ENCODE data around the gene AOPEP. TPM values are rescaled to one million over a fixed set of nuclear protein-coding genes. Genes with fewer than 3 reads are reported as not detected.

Gene AOPEP
- total and polyA plus RNA-seq, 9 of the 15 experiments (the other 6 are each of a cell fraction or from before 2014, with no cell fraction given), result 4.5 to 19.3 (median 13.5) TPM

GRCh38 chr9:95090871-95091577, 364.5 kb downstream of the AOPEP start:
- peak in 1 of 4 experiments; percentile 18 for DNase-seq (ENCODE audit: extremely low read depth in 1 of 4, low spot score in 3 of 4)
- Histone ChIP-seq H3K79me2 (ENCODE audit: control insufficient read depth, insufficient read depth, low read length) (no peaks in the 10 kb centered on the region), H3K4me1 (replicated peaks in 1 of 2; ENCODE audit: control insufficient read depth in 2 of 2, insufficient read depth in 2 of 2, low read length in 2 of 2) (peaks cover 0 to 43% of the 10 kb centered on the region in 2 experiments; a peak in 3 of 5 replicates), H3K27ac (ENCODE audit: extremely low read depth, low read depth, low read length) (no peak overlapping the region), H3K36me3 (ENCODE audit: control insufficient read depth, insufficient read depth, low read length) (peaks cover 2% of the 10 kb centered on the region; the same call in 1 of the 3 replicates), H3K27me3 (ENCODE audit: control insufficient read depth in 2 of 2, insufficient read depth in 2 of 2, low read length in 2 of 2) (no peaks in the 10 kb centered on the region), H3K9ac (ENCODE audit: insufficient read depth in 1 of 2, low read depth in 2 of 2, low read length in 2 of 2) (peak overlapping the region in 1 of 2 experiments; percentile 23; a peak in 2 of 4 replicates), H4K20me1 (replicated peaks; ENCODE audit: control insufficient read depth, insufficient read depth, low read length) (no peaks in the 10 kb centered on the region), H3K9me3 (replicated peaks; ENCODE audit: control insufficient read depth, insufficient read depth, low read depth, low read length) (no peaks in the 10 kb centered on the region), H3K4me2 (ENCODE audit: insufficient read depth, low read length) (no peak overlapping the region), H2AFZ (ENCODE audit: low read depth, low read length) (no peak overlapping the region), H3K9me1 (ENCODE audit: control insufficient read depth, insufficient read depth, low read length) (no peaks in the 10 kb centered on the region), H3K4me3 (no peak overlapping the region)
- ChIA-PET CTCF (ENCODE audit: low intra/inter-chr PET ratio) (no interaction called here), POLR2A (interaction anchor here (1.0 kb wide), 1 partner anchor 10 kb away, joined by 3 read pairs; no protein-coding TSS in a partner anchor)
- WGBS (ENCODE audit: insufficient coverage, low coverage, missing lambda C conversion rate), result 61% methylated on average over 12 of the region's 14 CpGs
- intact Hi-C loops (cut with micrococcal nuclease) (loop anchor here (10.0 kb wide), 1 partner anchor 306 kb away; no protein-coding TSS in a partner anchor), in situ Hi-C loops (cut with MboI) (no loop called here)
- TF ChIP-seq POLR2G (IDR thresholded peaks at IDR 0.05; ENCODE audit: low read depth, low read length) (0 out of 2 replicates have a peak, but pooled peaks have one; percentile 18), HMG20A (CRISPR knock-in tag; conservative IDR thresholded peaks at IDR 0.05) (no peak)
- BruUV-seq (replicated peaks), result no TSS peak
- ATAC-seq, result no peak
- FAIRE-seq, result no peak

GRCh38 chr9:95091601-95092261, 365.2 kb downstream of the AOPEP start:
- Histone ChIP-seq H3K9me1 (ENCODE audit: control insufficient read depth, insufficient read depth, low read length) (no peaks in the 10 kb centered on the region), H3K9ac (ENCODE audit: insufficient read depth in 1 of 2, low read depth in 2 of 2, low read length in 2 of 2) (no peak overlapping the region; a peak in 2 of 4 replicates), H3K36me3 (ENCODE audit: control insufficient read depth, insufficient read depth, low read length) (no peaks in the 10 kb centered on the region), H3K4me1 (replicated peaks in 1 of 2; ENCODE audit: control insufficient read depth in 2 of 2, insufficient read depth in 2 of 2, low read length in 2 of 2) (peaks cover 0 to 49% of the 10 kb centered on the region in 2 experiments; a peak in 3 of 5 replicates), H3K27ac (ENCODE audit: extremely low read depth, low read depth, low read length) (no peak overlapping the region), H3K4me2 (ENCODE audit: insufficient read depth, low read length) (no peak overlapping the region), H3K9me3 (replicated peaks; ENCODE audit: control insufficient read depth, insufficient read depth, low read depth, low read length) (no peaks in the 10 kb centered on the region), H3K79me2 (ENCODE audit: control insufficient read depth, insufficient read depth, low read length) (no peaks in the 10 kb centered on the region), H4K20me1 (replicated peaks; ENCODE audit: control insufficient read depth, insufficient read depth, low read length) (no peaks in the 10 kb centered on the region; the same call in 1 of the 2 replicates), H3K27me3 (ENCODE audit: control insufficient read depth in 2 of 2, insufficient read depth in 2 of 2, low read length in 2 of 2) (no peaks in the 10 kb centered on the region), H3K4me3 (no peak overlapping the region), H2AFZ (ENCODE audit: low read depth, low read length) (no peak overlapping the region)
- CTCF ChIA-PET (ENCODE audit: low intra/inter-chr PET ratio), result no interaction called here
- POLR2A ChIA-PET, result interaction anchor here (1.0 kb wide), 1 partner anchor 10 kb away, joined by 3 read pairs; no protein-coding TSS in a partner anchor
- 68% methylated on average over 12 of the region's 12 CpGs for WGBS (ENCODE audit: insufficient coverage, low coverage, missing lambda C conversion rate)
- BruUV-seq (replicated peaks), result no TSS peak
- DNase-seq (ENCODE audit: extremely low read depth in 1 of 4, low spot score in 3 of 4) (no peak), ATAC-seq (no peak), FAIRE-seq (no peak)
- intact Hi-C loops (cut with micrococcal nuclease) (loop anchor here (10.0 kb wide), 1 partner anchor 307 kb away; no protein-coding TSS in a partner anchor), in situ Hi-C loops (cut with MboI) (no loop called here)
- no peak for TF ChIP-seq RFX5 (IDR thresholded peaks at IDR 0.05; ENCODE audit: low read depth, low read length)

Data from K562 (cell line).